HG03469 (cell line): ENCODE results near the gene CATSPERD.
A peak's percentile ranks its signal among the peaks of the same experiment; 100 is the strongest.

Experiments used
- ATAC-seq: cut with Tn5 transposase; IDR thresholded peaks from one replicate; pipeline ENCODE4 v1.9.1; 2021; ENCODE audit warnings: mild to moderate bottlenecking, moderate library complexity, moderate number of reproducible peaks; ENCODE audit not compliant: unreplicated experiment

CATSPERD gene

GRCh38 chr19:5719961-5720790 lies at the start of gene CATSPERD, which contains the start of gene LONP1:
Gene CATSPERD, plus strand, starts transcription at chr19:5720637. Its CDS starts 101 bp downstream, at chr19:5720738.
Gene LONP1, minus strand, starts transcription at chr19:5720146. Its CDS starts 14 bp downstream, at chr19:5720132.
- ATAC-seq = peak; percentile 69

- ATAC-seq = no peak
Measured at GRCh38 chr19:5671600-5671999, 48.8 kb upstream of the CATSPERD start.

GRCh38 chr19:5672708-5673459 lies 47.6 kb upstream of the CATSPERD start:
- no peak for ATAC-seq

GRCh38 chr19:5673752-5674151 lies 46.7 kb upstream of the CATSPERD start:
- no peak for ATAC-seq

GRCh38 chr19:5674714-5675113 lies 45.7 kb upstream of the CATSPERD start:
- no peak for ATAC-seq

GRCh38 chr19:5676105-5676771 lies 44.2 kb upstream of the CATSPERD start:
- ATAC-seq = no peak

- ATAC-seq = no peak
Measured at GRCh38 chr19:5676772-5677105, 43.7 kb upstream of the CATSPERD start.

- no peak for ATAC-seq
Measured at GRCh38 chr19:5677136-5677535, 43.3 kb upstream of the CATSPERD start.

GRCh38 chr19:5677580-5677979 lies 42.9 kb upstream of the CATSPERD start:
- ATAC-seq = no peak

- ATAC-seq = no peak
Measured at GRCh38 chr19:5678071-5678718, 42.2 kb upstream of the CATSPERD start.

GRCh38 chr19:5679289-5680083 lies 41.0 kb upstream of the CATSPERD start:
- no peak for ATAC-seq

- no peak for ATAC-seq
Measured at GRCh38 chr19:5680084-5680436, 40.4 kb upstream of the CATSPERD start.

GRCh38 chr19:5680437-5681368 lies 39.7 kb upstream of the CATSPERD start, which contains the start of the genes HSD11B1L and MICOS13:
Gene HSD11B1L, plus strand, starts transcription at chr19:5681027. Its CDS starts 3,806 bp downstream, at chr19:5684833.
Gene MICOS13, minus strand, starts transcription at chr19:5680516. Its CDS starts 30 bp downstream, at chr19:5680486.
- ATAC-seq = peak; percentile 68

- ATAC-seq = no peak
Measured at GRCh38 chr19:5681391-5682106, 38.9 kb upstream of the CATSPERD start.

GRCh38 chr19:5682107-5682482 lies 38.3 kb upstream of the CATSPERD start:
- no peak for ATAC-seq

GRCh38 chr19:5683177-5683886 lies 37.1 kb upstream of the CATSPERD start:
- ATAC-seq = no peak

- no peak for ATAC-seq
Measured at GRCh38 chr19:5684694-5685430, 35.6 kb upstream of the CATSPERD start.
